Stimulated activated CD4-positive, alpha-beta T cell treated with anti-CD3 and anti-CD28 coated beads, Interleukin-1b, Interleukin-23, amount 100 ng/mL, for 1 hour (primary cell): ENCODE results near the gene KIFBP.
"Not testable (repeated sequence)": the region's sequence is repeated elsewhere in the genome, so short reads cannot be mapped to it uniquely, and the experiment has no call there.

Experiments used
- DNase-seq, 2 donors: peaks; one replicate each; pipeline ENCODE4 v3.0.0-alpha.2; 2020; ENCODE audit warnings: low read depth in 2 of 2

The KIFBP gene

GRCh38 chr10:68997211-68997610 lies 8.6 kb downstream of the KIFBP start:
- no peak for DNase-seq

- DNase-seq, result no peak
These were observed 16.2 kb downstream of the KIFBP start for GRCh38 chr10:69004821-69005220.

DNA sequence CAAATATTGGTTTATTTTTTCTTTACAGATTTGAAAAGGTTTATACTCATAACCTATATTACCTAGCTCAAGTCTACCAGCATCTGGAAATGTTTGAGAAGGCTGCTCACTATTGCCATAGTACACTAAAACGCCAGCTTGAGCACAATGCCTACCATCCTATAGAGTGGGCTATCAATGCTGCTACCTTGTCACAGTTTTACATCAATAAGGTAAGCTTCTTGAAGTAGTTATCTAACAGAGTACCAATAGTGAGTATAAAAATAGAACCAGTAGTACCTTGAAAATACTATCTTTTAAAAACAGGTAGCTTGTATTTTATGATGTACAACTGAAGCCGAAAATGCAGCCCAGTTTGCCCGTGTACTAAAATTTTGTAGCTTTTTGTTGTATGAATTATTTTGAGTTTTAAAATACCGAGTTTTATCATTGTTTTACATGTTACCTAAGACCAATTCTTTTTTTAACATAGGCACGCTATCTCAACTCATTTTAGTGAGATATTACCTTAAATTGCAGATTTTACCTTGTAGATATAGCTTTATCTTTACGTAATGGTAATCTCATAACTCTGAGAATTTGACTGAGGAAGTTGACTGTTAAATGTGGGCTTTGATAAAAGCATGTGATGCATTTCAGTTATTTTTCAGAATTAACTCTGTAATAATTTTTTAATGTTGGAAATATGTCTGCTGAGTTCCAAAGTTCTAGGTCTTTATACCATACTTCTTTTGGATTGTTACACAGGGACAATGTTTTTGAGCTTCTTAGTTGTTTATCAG lies 17.3 kb downstream of the KIFBP start:
- no peak for DNase-seq

DNA sequence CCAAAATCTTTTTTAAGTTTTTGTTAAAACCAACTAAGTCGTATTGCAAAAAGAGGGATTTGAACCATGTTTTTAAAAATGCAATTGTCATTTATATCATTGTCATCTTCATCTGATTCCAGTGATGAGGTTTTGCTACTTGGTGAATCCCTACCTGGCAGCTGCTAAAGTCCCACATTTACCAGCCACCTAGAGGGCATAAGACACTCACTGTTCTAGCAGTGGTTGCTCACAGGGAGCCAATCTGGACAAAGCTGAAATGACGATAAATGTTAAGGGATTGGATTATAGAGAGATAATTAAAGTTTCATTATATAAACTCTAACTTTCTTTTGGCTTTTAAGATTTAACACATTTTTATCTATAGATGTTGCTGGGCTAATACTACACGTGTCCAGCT lies 18.7 kb downstream of the KIFBP start:
- DNase-seq, result no peak

GRCh38 chr10:69009360-69009759 lies 20.8 kb downstream of the KIFBP start:
- no peak for DNase-seq

DNA sequence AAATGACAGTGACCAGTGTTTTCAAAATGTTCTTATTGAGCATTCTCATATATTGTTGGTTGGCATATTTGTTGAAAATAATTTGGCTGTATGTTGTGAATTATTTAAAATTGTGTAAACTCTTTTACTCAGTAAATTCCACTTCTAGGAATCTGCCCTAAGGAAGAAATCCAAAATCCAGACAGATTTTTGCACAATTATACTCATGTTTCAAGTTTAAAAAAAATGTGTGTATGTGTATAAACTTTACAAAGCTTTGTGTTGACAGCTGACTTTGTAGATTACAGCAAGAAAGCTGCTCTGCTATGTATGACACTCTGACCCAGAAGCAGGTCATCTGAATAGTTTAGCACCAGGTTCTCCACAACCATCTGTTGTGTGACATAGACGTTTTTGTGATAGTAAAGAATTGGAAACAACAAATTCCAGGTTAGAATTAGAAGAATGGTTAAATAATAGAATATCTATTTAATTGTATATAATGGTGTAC lies 21.6 kb downstream of the KIFBP start:
- DNase-seq, result no peak

- not testable (repeated sequence) for DNase-seq
These were observed 24.2 kb downstream of the KIFBP start for GRCh38 chr10:69012778-69013177.

GRCh38 chr10:69014171-69014570 lies 25.6 kb downstream of the KIFBP start:
- DNase-seq, result no peak

DNA sequence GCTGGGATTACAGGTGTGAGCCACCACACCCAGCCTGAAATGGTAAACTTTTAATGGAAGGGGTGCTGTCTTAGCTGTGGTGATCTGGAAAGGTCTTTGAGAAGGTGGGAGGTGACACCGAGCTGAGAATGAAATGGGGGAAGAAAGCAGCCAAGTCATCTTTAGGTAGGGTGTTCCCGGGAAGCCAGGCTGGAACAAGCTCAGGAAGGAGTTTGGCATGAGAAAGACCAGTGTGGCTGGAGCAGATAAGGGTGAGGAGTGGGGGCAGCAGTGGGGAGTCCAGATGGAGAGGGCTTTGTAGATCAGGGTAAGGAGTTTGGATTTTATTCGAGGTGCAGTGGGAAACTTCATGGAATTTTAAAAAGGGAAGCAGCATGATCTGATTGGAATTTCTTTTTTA lies 30.0 kb downstream of the KIFBP start:
- no peak for DNase-seq

GRCh38 chr10:69022611-69023010 lies 34.0 kb downstream of the KIFBP start:
- no peak for DNase-seq

DNA sequence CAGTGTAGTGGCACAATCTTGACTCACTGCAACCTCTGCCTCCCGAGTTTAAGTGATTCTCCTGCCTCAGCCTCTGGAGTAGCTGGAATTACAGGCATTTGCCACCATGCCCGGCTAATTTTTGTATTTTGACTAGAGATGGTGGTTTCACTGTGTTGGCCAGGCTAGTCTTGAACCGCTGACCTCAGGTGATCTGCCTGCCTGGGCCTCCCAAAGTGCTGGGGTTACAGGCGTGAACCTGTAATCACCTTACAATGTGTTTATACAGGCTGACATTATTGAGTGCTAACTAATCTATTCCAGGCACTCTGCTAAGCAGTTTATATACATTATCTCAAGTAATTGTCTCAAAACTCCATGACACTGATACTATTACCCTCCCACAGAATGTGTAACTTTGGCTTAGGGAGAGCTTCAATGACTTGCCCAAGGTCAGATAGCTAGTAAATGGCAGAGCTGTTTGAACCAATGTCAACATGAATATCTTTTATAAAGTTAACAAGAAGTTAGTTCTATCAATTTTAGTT lies 36.8 kb downstream of the KIFBP start:
- no peak for DNase-seq

DNA sequence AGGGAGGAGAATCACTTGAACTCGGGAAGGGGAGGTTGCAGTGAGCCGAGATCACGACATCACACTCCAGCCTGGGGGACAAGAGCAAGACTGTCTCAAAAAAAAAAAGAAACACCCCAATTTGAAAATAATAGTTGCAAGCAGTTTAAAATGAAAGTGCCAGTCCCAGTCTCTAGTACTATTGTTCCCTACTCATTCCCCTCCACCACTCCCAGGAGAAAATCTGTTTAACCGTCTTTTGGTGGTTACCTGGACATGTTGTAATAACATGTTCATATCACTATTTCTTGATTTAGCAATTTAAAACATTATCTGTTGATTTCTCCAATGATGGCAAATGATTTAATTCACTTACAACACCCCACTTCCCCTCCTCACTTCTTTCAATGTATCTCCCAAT lies 44.7 kb downstream of the KIFBP start:
- DNase-seq, result no peak

DNA sequence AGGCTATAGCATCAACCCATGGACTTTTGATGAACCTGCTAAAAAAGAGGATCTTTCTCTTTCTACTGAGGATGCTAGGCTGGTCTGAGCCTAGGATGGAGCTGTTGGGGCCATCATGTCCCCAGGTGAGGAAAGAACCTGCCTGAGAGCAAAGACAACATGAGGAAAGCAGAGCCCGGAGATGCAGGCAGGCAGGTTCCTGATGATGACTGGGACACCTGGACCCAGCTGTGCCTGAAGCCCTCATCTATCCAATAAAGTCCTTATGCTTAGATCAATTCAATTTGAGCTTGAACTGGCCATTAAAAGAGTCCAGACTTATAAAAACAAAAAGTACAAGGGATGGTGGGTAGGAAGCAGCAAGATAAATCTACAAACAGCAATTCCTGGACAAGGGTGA lies 48.9 kb downstream of the KIFBP start:
- DNase-seq, result no peak

GRCh38 chr10:69040904-69041303 lies 52.3 kb downstream of the KIFBP start:
- DNase-seq, result not testable (repeated sequence)

- DNase-seq, result no peak
These were observed 53.8 kb downstream of the KIFBP start for GRCh38 chr10:69042417-69042816.

GRCh38 chr10:69042838-69043237 lies 54.2 kb downstream of the KIFBP start:
- DNase-seq, result no peak

- no peak for DNase-seq
These were observed 55.4 kb downstream of the KIFBP start for GRCh38 chr10:69043931-69044531.

GRCh38 chr10:69044546-69044945 lies 55.9 kb downstream of the KIFBP start:
- DNase-seq, result no peak

- DNase-seq, result no peak
These were observed 57.1 kb downstream of the KIFBP start for GRCh38 chr10:69045441-69046300.

DNA sequence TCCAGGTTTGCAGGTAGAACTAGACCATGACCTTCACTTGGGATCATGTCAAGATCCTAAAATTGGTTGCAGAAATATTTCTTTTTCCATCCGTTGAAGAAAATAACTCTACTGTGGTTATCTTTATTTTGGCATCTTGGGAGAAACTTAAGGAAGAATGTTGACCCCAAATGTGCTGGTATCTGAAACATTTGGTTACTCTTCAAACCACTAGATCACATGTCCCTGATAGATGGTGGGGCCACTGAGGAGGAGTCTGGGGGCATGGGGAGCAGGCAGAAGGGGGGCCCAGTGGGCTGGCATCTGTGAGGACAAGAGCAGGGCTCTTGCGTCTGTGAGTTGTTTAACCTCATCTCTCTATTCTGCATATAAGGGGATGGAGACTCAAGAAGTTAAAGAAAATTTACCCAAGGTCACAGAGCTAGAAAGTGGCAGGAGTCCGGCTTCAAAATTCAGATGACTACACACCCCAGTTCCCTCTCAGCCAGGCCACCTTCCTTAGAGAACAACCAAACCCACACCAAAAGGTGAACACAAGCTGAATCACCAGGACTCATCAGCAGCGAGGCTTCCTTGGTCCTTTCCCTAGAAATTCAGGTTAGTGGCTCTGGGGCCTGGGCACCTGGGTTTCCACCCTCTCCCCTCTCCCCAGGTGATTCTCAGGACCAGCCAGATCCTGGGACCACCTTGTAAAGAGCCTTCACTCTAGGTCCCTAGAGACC lies 58.7 kb downstream of the KIFBP start:
- DNase-seq, result no peak

DNA sequence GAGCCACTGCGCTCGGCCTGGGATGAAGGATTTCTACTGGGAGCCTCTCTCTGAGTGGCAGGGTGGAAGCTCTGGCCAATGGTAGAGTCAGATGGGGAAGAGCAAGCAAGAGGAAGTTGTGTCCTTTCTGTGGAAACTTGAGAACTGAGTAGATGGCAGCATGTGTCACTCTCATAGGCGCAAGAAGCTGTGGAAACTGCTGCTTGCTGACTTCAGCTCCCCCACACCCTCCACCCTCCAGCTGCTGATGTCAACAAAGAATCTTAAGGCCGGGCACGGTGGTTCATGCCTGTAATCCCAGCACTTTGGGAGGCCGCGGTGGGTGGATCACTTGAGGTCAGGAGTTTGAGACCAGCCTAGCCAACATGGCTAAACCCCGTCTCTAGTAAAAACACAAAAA lies 59.5 kb downstream of the KIFBP start:
- no peak for DNase-seq

GRCh38 chr10:69049566-69049961 lies 61.0 kb downstream of the KIFBP start:
- DNase-seq, result no peak
